ENCODE results near the gene STARD13.

GRCh38 chr13:33307843-33308242 lies 22.3 kb upstream of the STARD13 start:
- TF ChIP-seq CTCF (IDR thresholded peaks at IDR 0.05) = no peak
- no peak for TF ChIP-seq POLR2A (IDR thresholded peaks at IDR 0.05)

All from right lobe of liver (tissue), 4 donors.